Fibroblast of lung (primary cell): Measurements from ENCODE around the gene MYO5B.

Source experiments
- CTCF ChIP-seq, 2 donors: IDR thresholded peaks in 1 of 2; conservative IDR thresholded peaks in 1 of 2; 1 replicate in 1 of 2; 2 replicates in 1 of 2; pipeline ENCODE4 v1.5.1; 2011 to 2012; ENCODE audit warnings: low read length in 2 of 2, control low read depth in 1 of 2, inconsistent platforms in 1 of 2, low read depth in 1 of 2, mild to moderate bottlenecking in 1 of 2
- EZH2 ChIP-seq: IDR thresholded peaks from 2 replicates; pipeline ENCODE4 v1.5.1; 2012; ENCODE audit warnings: low read length, control low read depth, mild to moderate bottlenecking; ENCODE audit errors: missing control alignments

GRCh38 chr18:49960376-49960775, 234.6 kb downstream of the MYO5B start:
- no peak for TF ChIP-seq CTCF (conservative IDR thresholded peaks at IDR 0.05 in 1 of 2, IDR thresholded peaks at IDR 0.05 in 1 of 2; ENCODE audit: low read depth in 1 of 2, low read length in 2 of 2)
- TF ChIP-seq EZH2, result no peak
